Neural cell (in vitro differentiated cells): ENCODE data around the gene FIGLA. TPM values are rescaled to one million over a fixed set of nuclear protein-coding genes. Genes with fewer than 3 reads are reported as not detected.

Experiments
- H2AFZ ChIP-seq: fragments of 200-600, 300-800 bp; sonication (generic), shearing (Covaris generic); 2 replicates; pipeline ENCODE4 v1.6.0; 2014; ENCODE audit warnings: low read depth, mild to moderate bottlenecking, antibody characterized with exemption, low read length, moderate library complexity
- H3F3A ChIP-seq: fragments of 200-600 bp; shearing (Covaris generic); 2 replicates; pipeline ENCODE4 v1.6.1; 2016; ENCODE audit warnings: mild to moderate bottlenecking, moderate library complexity, mixed read lengths, antibody characterized with exemption, low read length; ENCODE audit not compliant: insufficient read depth, poor library complexity, severe bottlenecking
- H3K27ac ChIP-seq: fragments of 200-600, 300-800 bp; sonication (generic), shearing (Covaris generic); 2 replicates; pipeline ENCODE4 v1.5.1; 2014; ENCODE audit warnings: mild to moderate bottlenecking, low read length, moderate library complexity
- H3K27me3 ChIP-seq: fragments of 300-800, 200-600 bp; sonication (generic), shearing (Covaris generic); 2 replicates; pipeline ENCODE4 v1.6.0; 2014; ENCODE audit warnings: mild to moderate bottlenecking, low read depth, low read length, moderate library complexity; ENCODE audit not compliant: insufficient read depth
- H3K36me3 ChIP-seq: fragments of 300-800, 200-600 bp; sonication (generic), shearing (Covaris generic); 2 replicates; pipeline ENCODE4 v1.5.1; 2014; ENCODE audit warnings: mild to moderate bottlenecking, antibody characterized with exemption, low read length, moderate library complexity; ENCODE audit not compliant: insufficient read depth
- H3K4me2 ChIP-seq: fragments of 300-800, 200-600 bp; sonication (generic), shearing (Covaris generic); 2 replicates; pipeline ENCODE4 v1.6.0; 2014; ENCODE audit warnings: mild to moderate bottlenecking, low read length
- H3K4me3 ChIP-seq: fragments of 300-800, 200-600 bp; sonication (generic), shearing (Covaris generic); 2 replicates; pipeline ENCODE4 v1.5.1; 2014; ENCODE audit warnings: mild to moderate bottlenecking, low read length, moderate library complexity
- H3K79me2 ChIP-seq: fragments of 200-600 bp; shearing (Covaris generic); replicated peaks from 2 replicates; pipeline ENCODE4 v1.6.0; 2014; ENCODE audit warnings: mild to moderate bottlenecking, low read length, moderate library complexity; ENCODE audit not compliant: insufficient read depth
- H3K9ac ChIP-seq: fragments of 300-800, 200-600 bp; sonication (generic), shearing (Covaris generic); 2 replicates; pipeline ENCODE4 v1.6.1; 2016; ENCODE audit warnings: mild to moderate bottlenecking, low read length, mixed read lengths
- H3K9me2 ChIP-seq: fragments of 200-600 bp; shearing (Covaris generic); 2 replicates; pipeline ENCODE4 v1.6.1; 2016; ENCODE audit warnings: mild to moderate bottlenecking, low read length, mixed read lengths; ENCODE audit not compliant: insufficient read depth
- H3K9me3 ChIP-seq: fragments of 200-600, 300-800 bp; sonication (generic), shearing (Covaris generic); 2 replicates; pipeline ENCODE4 v1.6.1; 2016; ENCODE audit warnings: mild to moderate bottlenecking, mixed run types, low read length, moderate library complexity, mixed read lengths
- H4K20me1 ChIP-seq: fragments of 200-600 bp; shearing (Covaris generic); 2 replicates; pipeline ENCODE4 v1.6.1; 2016; ENCODE audit warnings: mild to moderate bottlenecking, mixed run types; ENCODE audit not compliant: insufficient read depth
- CTCF ChIP-seq: fragments of 450-650 bp; IDR thresholded peaks from 2 replicates; pipeline ENCODE4 v1.5.1; 2014; ENCODE audit warnings: antibody characterized with exemption, mild to moderate bottlenecking, moderate library complexity; ENCODE audit not compliant: poor library complexity, severe bottlenecking
- EP300 ChIP-seq: fragments of 450-650 bp; conservative IDR thresholded peaks from 2 replicates; pipeline ENCODE4 v1.6.1; 2014; ENCODE audit warnings: antibody characterized with exemption, mild to moderate bottlenecking, moderate library complexity; ENCODE audit not compliant: poor library complexity, severe bottlenecking
- EZH2 ChIP-seq: fragments of 200-600, 300-800 bp; shearing (Covaris generic), sonication (generic); IDR thresholded peaks from 2 replicates; pipeline ENCODE4 v1.6.1; 2014; ENCODE audit warnings: antibody characterized with exemption, low read length, borderline replicate concordance, mild to moderate bottlenecking; ENCODE audit not compliant: insufficient read depth, poor library complexity, severe bottlenecking
- MXI1 ChIP-seq: fragments of 450-650 bp; conservative IDR thresholded peaks from 2 replicates; pipeline ENCODE4 v1.6.1; 2014; ENCODE audit warnings: antibody characterized with exemption, mild to moderate bottlenecking; ENCODE audit not compliant: poor library complexity, severe bottlenecking
- POLR2AphosphoS5 ChIP-seq: IDR thresholded peaks from 2 replicates; pipeline ENCODE4 v1.6.1; 2012
- RAD21 ChIP-seq: fragments of 450-650 bp; conservative IDR thresholded peaks from 2 replicates; pipeline ENCODE4 v1.6.1; 2014; ENCODE audit warnings: antibody characterized with exemption, mild to moderate bottlenecking, moderate library complexity
- REST ChIP-seq: IDR thresholded peaks from 2 replicates; pipeline ENCODE4 v1.6.1; 2012; ENCODE audit warnings: borderline replicate concordance
- SMC3 ChIP-seq: fragments of 450-650 bp; conservative IDR thresholded peaks from 2 replicates; pipeline ENCODE4 v1.6.1; 2014; ENCODE audit warnings: antibody characterized with exemption, mild to moderate bottlenecking, moderate library complexity; ENCODE audit not compliant: poor library complexity
- TAF1 ChIP-seq: IDR thresholded peaks from 2 replicates; pipeline ENCODE4 v1.6.1; 2012; ENCODE audit warnings: low read depth
- polyA plus RNA-seq: library from polyadenylated mRNA; depleted of rRNA; stranded (reverse); fragments of >200 nt; gene quantifications from 2 replicates; pipeline ENCODE4 v1.2.3, GENCODE V29; 2014

Gene FIGLA
- polyA plus RNA-seq, 1 donor from 2014 or later: not detected

GRCh38 chr2:70748002-70748784, 42.2 kb downstream of the FIGLA start:
- Histone ChIP-seq H3K36me3 (no peaks in the 10 kb centered on the region), H3K27ac (no peak overlapping the region), H3K9ac (no peak overlapping the region), H4K20me1 (peaks cover 5% of the 10 kb centered on the region), H3K4me2 (no peak overlapping the region), H3K9me2 (no peaks in the 10 kb centered on the region), H2AFZ (no peak overlapping the region), H3K4me3 (no peak overlapping the region), H3F3A (no peaks in the 10 kb centered on the region), H3K9me3 (no peaks in the 10 kb centered on the region), H3K79me2 (peaks cover 60% of the 10 kb centered on the region), H3K27me3 (no peaks in the 10 kb centered on the region)
- TF ChIP-seq TAF1 (no peak), RAD21 (no peak), POLR2AphosphoS5 (no peak), REST (no peak), CTCF (no peak), SMC3 (no peak), MXI1 (no peak), EZH2 (no peak), EP300 (no peak)

DNA sequence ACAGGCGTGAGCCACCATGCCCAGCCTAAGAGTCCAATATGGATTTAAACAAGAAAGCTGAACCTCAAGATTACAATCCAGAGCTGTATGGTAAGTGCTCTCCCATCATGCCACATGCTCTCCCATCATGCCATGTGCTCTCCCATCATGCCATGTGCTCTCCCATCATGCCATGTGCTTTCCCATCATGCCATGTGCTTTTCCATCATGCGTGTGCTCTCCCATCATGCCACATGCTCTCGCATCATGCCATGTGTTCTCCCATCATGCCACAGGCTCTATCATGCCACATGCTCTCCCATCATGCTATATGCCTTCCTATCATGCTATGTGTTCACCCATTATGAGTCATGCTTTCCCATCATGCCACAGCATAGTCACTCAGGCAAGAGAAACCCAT, 43.2 kb downstream of the FIGLA start:
- Histone ChIP-seq H3K79me2 (peaks cover 60% of the 10 kb centered on the region), H3F3A (no peaks in the 10 kb centered on the region), H3K9me3 (no peaks in the 10 kb centered on the region), H3K4me3 (no peak overlapping the region), H3K27me3 (no peaks in the 10 kb centered on the region), H4K20me1 (peaks cover 5% of the 10 kb centered on the region), H3K27ac (no peak overlapping the region), H3K9me2 (no peaks in the 10 kb centered on the region), H3K9ac (no peak overlapping the region), H2AFZ (no peak overlapping the region), H3K4me2 (no peak overlapping the region), H3K36me3 (no peaks in the 10 kb centered on the region)
- TF ChIP-seq CTCF: no peak
- no peak for TF ChIP-seq EZH2
- no peak for TF ChIP-seq REST
- TF ChIP-seq EP300: no peak
- no peak for TF ChIP-seq RAD21
- no peak for TF ChIP-seq TAF1
- TF ChIP-seq MXI1: no peak
- no peak for TF ChIP-seq SMC3
- no peak for TF ChIP-seq POLR2AphosphoS5
